Measurements from ENCODE around the gene STUM.

DNA sequence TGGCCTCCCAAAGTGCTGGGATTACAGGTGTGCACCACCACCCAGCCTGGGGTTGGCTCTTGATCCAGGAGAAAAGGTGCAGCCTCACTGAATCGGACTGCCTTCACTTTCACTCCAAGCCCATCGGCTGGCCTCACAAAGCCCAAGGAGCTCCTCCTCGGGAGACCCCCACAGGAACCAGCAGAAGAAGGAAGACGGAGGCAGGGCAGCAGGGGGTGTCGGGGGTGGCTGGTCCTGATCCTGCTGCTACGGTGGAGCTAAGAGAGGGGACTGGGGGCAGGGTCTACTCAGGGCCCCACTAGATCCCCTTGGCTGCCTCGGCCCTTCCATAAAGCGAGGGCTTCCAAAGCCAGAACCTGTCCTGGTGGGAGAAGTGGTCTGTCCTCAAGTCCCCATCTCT is 93.9 kb downstream of the STUM start:
- TF ChIP-seq, protein P1, sequence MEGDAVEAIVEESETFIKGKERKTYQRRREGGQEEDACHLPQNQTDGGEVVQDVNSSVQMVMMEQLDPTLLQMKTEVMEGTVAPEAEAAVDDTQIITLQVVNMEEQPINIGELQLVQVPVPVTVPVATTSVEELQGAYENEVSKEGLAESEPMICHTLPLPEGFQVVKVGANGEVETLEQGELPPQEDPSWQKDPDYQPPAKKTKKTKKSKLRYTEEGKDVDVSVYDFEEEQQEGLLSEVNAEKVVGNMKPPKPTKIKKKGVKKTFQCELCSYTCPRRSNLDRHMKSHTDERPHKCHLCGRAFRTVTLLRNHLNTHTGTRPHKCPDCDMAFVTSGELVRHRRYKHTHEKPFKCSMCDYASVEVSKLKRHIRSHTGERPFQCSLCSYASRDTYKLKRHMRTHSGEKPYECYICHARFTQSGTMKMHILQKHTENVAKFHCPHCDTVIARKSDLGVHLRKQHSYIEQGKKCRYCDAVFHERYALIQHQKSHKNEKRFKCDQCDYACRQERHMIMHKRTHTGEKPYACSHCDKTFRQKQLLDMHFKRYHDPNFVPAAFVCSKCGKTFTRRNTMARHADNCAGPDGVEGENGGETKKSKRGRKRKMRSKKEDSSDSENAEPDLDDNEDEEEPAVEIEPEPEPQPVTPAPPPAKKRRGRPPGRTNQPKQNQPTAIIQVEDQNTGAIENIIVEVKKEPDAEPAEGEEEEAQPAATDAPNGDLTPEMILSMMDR (conservative IDR thresholded peaks at IDR 0.05; ENCODE audit: low read depth in 2 of 2) = no peak
- TF ChIP-seq, protein P2, sequence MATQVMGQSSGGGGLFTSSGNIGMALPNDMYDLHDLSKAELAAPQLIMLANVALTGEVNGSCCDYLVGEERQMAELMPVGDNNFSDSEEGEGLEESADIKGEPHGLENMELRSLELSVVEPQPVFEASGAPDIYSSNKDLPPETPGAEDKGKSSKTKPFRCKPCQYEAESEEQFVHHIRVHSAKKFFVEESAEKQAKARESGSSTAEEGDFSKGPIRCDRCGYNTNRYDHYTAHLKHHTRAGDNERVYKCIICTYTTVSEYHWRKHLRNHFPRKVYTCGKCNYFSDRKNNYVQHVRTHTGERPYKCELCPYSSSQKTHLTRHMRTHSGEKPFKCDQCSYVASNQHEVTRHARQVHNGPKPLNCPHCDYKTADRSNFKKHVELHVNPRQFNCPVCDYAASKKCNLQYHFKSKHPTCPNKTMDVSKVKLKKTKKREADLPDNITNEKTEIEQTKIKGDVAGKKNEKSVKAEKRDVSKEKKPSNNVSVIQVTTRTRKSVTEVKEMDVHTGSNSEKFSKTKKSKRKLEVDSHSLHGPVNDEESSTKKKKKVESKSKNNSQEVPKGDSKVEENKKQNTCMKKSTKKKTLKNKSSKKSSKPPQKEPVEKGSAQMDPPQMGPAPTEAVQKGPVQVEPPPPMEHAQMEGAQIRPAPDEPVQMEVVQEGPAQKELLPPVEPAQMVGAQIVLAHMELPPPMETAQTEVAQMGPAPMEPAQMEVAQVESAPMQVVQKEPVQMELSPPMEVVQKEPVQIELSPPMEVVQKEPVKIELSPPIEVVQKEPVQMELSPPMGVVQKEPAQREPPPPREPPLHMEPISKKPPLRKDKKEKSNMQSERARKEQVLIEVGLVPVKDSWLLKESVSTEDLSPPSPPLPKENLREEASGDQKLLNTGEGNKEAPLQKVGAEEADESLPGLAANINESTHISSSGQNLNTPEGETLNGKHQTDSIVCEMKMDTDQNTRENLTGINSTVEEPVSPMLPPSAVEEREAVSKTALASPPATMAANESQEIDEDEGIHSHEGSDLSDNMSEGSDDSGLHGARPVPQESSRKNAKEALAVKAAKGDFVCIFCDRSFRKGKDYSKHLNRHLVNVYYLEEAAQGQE (IDR thresholded peaks at IDR 0.05; ENCODE audit: unreplicated experiment) = no peak
